ENCODE data around the gene NPC1L1. TPM values are rescaled to one million over a fixed set of nuclear protein-coding genes. Genes with fewer than 3 reads are reported as not detected.

The NPC1L1 gene
- total and polyA plus RNA-seq, 4 experiments from 2014 or later, result 0.19 to 0.23 TPM; not detected in 2

DNA sequence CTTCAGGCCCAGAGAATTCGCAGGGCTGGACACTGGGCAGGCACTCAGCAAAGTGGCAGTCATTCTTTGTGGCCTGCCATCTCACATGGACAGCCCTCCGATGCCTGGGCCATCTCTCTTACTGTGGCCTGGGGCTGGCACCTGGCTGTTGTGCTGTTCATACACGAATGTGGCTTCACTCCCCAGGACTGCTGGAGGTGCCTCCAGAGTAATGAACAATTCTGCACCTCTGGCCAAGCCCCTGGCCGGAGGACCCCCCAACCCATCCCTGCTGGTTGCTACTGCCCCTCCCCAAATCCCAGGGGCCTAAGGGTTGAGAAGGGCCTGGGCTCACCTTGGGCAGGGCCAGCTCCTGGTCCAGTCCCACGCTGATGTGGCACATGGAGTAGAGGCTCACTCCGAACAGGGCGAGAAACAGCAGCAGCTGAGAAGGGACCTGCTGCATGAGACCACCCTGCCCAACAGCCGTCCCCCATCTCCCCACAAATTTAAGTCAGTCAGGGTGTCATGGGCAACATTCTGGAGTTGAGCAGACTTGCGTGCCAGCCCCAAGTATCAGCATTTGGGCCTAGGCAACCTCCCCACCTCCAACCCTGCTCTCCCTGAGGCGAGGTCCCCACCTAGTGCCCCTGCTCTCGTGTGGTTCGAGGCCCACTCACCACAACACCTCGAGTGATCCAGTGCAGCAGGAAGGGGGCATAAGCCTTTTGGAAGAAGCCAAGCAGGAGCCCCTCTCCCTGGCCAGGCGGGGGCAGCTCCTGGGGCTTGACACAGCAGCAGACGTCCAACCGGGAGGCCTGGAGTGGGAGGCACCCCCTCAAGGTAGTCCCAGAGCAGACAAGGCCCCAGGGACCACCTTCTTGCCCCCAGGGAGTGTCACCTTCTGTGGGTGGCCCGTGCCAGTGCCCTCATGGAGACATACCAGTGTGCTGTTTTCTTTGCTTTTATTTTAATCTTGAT lies 9.4 kb downstream of the NPC1L1 start:
- DNase-seq, result no peak
- H3K4me1 ChIP-seq (ENCODE audit: insufficient read depth, low read length), result no peaks in the 10 kb centered on the region
- POLR2A ChIA-PET (ENCODE audit: partially characterized antibody), result no interaction called here
- peak overlapping the region in 2 of 7 donors; percentile 13 to 35 for H3K27ac Mint-ChIP-seq
- no peak overlapping the region for H3K27ac ChIP-seq (ENCODE audit: low read depth, low read length)
- no peak overlapping the region for H3K4me3 Mint-ChIP-seq
- CTCF ChIA-PET (ENCODE audit: partially characterized antibody), result no interaction called here
- no peaks in the 10 kb centered on the region for H3K36me3 ChIP-seq (ENCODE audit: insufficient read depth, low read length)
- no peaks in the 10 kb centered on the region for H3K36me3 Mint-ChIP-seq
- H3K4me1 Mint-ChIP-seq, result peaks cover 0 to 3% (median 0%) of the 10 kb centered on the region in 4 donors
- peaks cover 0 to 2% of the 10 kb centered on the region in 2 donors for H3K27me3 Mint-ChIP-seq
- intact Hi-C loops (cut with micrococcal nuclease), result no loop called here
- H3K4me3 ChIP-seq (ENCODE audit: low read length in 2 of 2), result no peak overlapping the region
- H3K9me3 ChIP-seq (ENCODE audit: control insufficient read depth in 1 of 2, low read length in 2 of 2), result no peaks in the 10 kb centered on the region
- H3K9me3 Mint-ChIP-seq, result peaks cover 0 to 15% (median 3%) of the 10 kb centered on the region in 8 donors
- H3K27me3 ChIP-seq (ENCODE audit: insufficient read depth, low read length), result no peaks in the 10 kb centered on the region

DNA sequence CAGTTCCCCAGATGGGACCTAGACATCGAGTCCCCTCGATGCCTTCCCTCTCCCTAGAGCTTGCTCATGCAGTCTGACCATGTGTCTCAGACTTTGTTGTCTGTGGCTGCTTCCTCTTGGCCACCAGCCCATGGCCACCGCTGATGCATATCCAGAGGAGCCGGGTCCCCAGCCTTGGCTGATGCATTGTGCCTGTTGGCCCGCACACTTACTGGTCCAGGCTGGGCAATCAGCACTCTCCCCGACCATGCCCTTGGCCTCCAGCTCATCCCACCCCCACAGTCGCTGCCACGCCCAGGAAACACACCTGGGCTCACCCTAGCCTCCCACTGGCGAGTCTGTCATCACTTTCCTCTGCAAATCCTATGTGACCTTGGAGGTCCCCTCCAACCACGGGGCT lies 10.1 kb downstream of the NPC1L1 start:
- peaks cover 0 to 19% (median 5%) of the 10 kb centered on the region in 8 donors for H3K9me3 Mint-ChIP-seq
- intact Hi-C loops (cut with micrococcal nuclease), result no loop called here
- no peak for DNase-seq
- H3K36me3 Mint-ChIP-seq, result no peaks in the 10 kb centered on the region
- Histone ChIP-seq H3K27me3 (ENCODE audit: insufficient read depth, low read length) (no peaks in the 10 kb centered on the region), H3K4me3 (ENCODE audit: low read length in 2 of 2) (no peak overlapping the region), H3K36me3 (ENCODE audit: insufficient read depth, low read length) (no peaks in the 10 kb centered on the region), H3K4me1 (ENCODE audit: insufficient read depth, low read length) (no peaks in the 10 kb centered on the region), H3K9me3 (ENCODE audit: control insufficient read depth in 1 of 2, low read length in 2 of 2) (no peaks in the 10 kb centered on the region), H3K27ac (ENCODE audit: low read depth, low read length) (no peak overlapping the region)
- H3K27me3 Mint-ChIP-seq, result peaks cover 0 to 2% of the 10 kb centered on the region in 2 donors
- no peak overlapping the region for H3K4me3 Mint-ChIP-seq
- POLR2A ChIA-PET (ENCODE audit: partially characterized antibody), result no interaction called here
- H3K27ac Mint-ChIP-seq, result peak overlapping the region in 2 of 7 donors; percentile 13 to 35
- CTCF ChIA-PET (ENCODE audit: partially characterized antibody), result no interaction called here
- H3K4me1 Mint-ChIP-seq, result peaks cover 0 to 3% (median 0%) of the 10 kb centered on the region in 4 donors

DNA sequence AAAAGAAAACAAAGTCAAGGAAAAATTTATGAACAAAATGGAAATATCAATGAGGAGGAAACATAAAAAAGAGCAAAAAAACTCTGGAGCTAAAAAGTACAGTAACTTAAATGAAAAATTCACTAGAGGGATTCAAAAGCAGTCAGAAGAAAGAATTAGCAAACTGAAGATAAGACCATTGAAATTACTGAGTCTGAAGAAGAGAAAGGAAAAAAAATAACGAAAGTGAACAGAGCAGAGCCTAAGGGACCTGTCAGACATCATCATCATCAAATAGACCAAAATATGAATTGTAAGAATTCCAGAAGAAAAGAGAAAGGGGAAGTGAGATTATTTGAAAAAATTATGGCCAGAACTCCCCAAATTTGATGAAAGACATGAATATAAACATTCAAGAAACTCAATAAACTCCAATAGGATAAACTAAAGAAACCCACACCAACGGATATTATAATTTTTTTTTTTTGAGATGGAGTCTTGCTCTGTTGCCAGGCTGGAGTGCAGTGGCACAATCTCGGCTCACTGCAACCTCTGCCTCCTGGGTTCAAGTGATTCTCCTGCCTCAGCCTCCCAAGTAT lies 16.2 kb downstream of the NPC1L1 start:
- no peaks in the 10 kb centered on the region for H3K36me3 ChIP-seq (ENCODE audit: insufficient read depth, low read length)
- intact Hi-C loops (cut with micrococcal nuclease), result no loop called here
- no peak overlapping the region for H3K4me3 Mint-ChIP-seq
- H3K27ac Mint-ChIP-seq, result no peak overlapping the region
- no peak overlapping the region for H3K27ac ChIP-seq (ENCODE audit: low read depth, low read length)
- H3K9me3 ChIP-seq (ENCODE audit: control insufficient read depth in 1 of 2, low read length in 2 of 2), result no peaks in the 10 kb centered on the region
- no peak for DNase-seq
- H3K27me3 ChIP-seq (ENCODE audit: insufficient read depth, low read length), result no peaks in the 10 kb centered on the region
- peaks cover 0 to 6% of the 10 kb centered on the region in 2 donors for H3K36me3 Mint-ChIP-seq
- H3K4me1 ChIP-seq (ENCODE audit: insufficient read depth, low read length), result no peaks in the 10 kb centered on the region
- no peak overlapping the region for H3K4me3 ChIP-seq (ENCODE audit: low read length in 2 of 2)
- peaks cover 5 to 48% (median 22%) of the 10 kb centered on the region in 8 donors for H3K9me3 Mint-ChIP-seq
- ChIA-PET POLR2A (ENCODE audit: partially characterized antibody) (no interaction called here), CTCF (ENCODE audit: partially characterized antibody) (interaction anchor here (1.9 kb wide), 1 partner anchor 40 kb away, joined by 4 read pairs; no protein-coding TSS in a partner anchor)
- H3K4me1 Mint-ChIP-seq, result no peaks in the 10 kb centered on the region
- peaks cover 8 to 12% of the 10 kb centered on the region in 2 donors for H3K27me3 Mint-ChIP-seq

DNA sequence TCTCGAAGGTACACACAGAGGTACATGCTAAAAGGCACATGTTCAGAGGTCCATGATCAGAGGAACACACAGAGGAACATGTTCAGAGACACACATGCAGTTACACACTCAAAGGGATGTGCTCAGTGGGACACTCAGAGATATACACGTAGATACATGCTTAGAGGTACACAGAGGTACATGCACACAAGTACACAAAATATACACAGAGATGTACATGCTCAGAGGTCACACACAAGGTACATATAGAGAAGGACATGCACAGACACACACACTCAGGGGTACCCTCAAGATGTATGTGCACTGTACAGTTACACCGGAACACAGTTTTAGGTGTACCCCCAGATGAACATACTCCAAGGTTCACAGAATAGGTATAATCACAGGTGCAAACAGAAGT lies 18.8 kb downstream of the NPC1L1 start:
- peaks cover 5 to 41% (median 22%) of the 10 kb centered on the region in 8 donors for H3K9me3 Mint-ChIP-seq
- H3K27me3 ChIP-seq (ENCODE audit: insufficient read depth, low read length), result no peaks in the 10 kb centered on the region
- no peaks in the 10 kb centered on the region for H3K4me1 ChIP-seq (ENCODE audit: insufficient read depth, low read length)
- CTCF ChIA-PET (ENCODE audit: partially characterized antibody), result no interaction called here
- peaks cover 0 to 6% of the 10 kb centered on the region in 2 donors for H3K36me3 Mint-ChIP-seq
- H3K4me3 Mint-ChIP-seq, result no peak overlapping the region
- H3K4me3 ChIP-seq (ENCODE audit: low read length in 2 of 2), result no peak overlapping the region
- H3K27ac Mint-ChIP-seq, result no peak overlapping the region
- H3K27ac ChIP-seq (ENCODE audit: low read depth, low read length), result no peak overlapping the region
- no peaks in the 10 kb centered on the region for H3K9me3 ChIP-seq (ENCODE audit: control insufficient read depth in 1 of 2, low read length in 2 of 2)
- DNase-seq, result no peak
- POLR2A ChIA-PET (ENCODE audit: partially characterized antibody), result no interaction called here
- intact Hi-C loops (cut with micrococcal nuclease), result no loop called here
- H3K4me1 Mint-ChIP-seq, result no peaks in the 10 kb centered on the region
- H3K36me3 ChIP-seq (ENCODE audit: insufficient read depth, low read length), result no peaks in the 10 kb centered on the region
- H3K27me3 Mint-ChIP-seq, result peaks cover 8 to 12% of the 10 kb centered on the region in 2 donors

DNA sequence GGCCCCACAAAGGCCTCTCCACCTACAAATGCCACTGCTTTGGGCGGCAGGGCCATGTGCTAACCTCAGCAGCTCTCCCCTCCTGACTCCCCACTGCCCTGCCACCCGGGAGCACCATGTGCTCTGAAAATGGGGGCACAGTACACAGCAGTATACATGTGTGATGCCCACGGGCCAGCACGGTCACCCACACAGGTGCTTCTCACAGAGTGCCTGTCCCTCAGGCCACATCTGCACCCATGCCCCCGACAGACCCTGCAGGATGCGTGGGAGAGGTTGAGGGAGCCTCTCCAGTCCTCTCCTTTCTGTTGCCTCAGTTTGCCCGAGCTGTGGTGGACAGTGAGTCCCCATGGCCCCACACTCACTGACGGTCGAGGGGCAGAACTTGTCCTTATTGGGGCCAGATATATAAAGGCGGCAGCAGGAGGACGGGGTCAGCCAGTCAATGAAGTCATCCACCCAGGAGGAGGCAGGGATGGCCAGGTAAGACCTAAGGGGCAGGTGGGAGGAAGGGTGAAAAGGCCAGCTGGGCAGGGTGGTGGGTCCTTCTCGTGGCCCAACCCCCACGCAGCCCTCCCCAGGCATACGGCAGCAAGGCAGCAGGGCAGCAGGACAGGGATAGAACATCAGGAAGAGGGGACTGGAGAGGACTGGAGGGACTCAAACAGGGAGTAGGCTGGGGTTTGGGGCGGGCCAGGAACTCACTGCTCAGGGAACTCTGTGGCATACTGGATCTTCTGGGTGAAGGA lies 19.6 kb downstream of the NPC1L1 start:
- ChIA-PET CTCF (ENCODE audit: partially characterized antibody) (no interaction called here), POLR2A (ENCODE audit: partially characterized antibody) (no interaction called here)
- Histone ChIP-seq H3K4me1 (ENCODE audit: insufficient read depth, low read length) (no peaks in the 10 kb centered on the region), H3K27ac (ENCODE audit: low read depth, low read length) (no peak overlapping the region), H3K4me3 (ENCODE audit: low read length in 2 of 2) (no peak overlapping the region), H3K36me3 (ENCODE audit: insufficient read depth, low read length) (no peaks in the 10 kb centered on the region), H3K9me3 (ENCODE audit: control insufficient read depth in 1 of 2, low read length in 2 of 2) (no peaks in the 10 kb centered on the region), H3K27me3 (ENCODE audit: insufficient read depth, low read length) (no peaks in the 10 kb centered on the region)
- peaks cover 0 to 6% of the 10 kb centered on the region in 2 donors for H3K36me3 Mint-ChIP-seq
- DNase-seq, result no peak
- peaks cover 8 to 12% of the 10 kb centered on the region in 2 donors for H3K27me3 Mint-ChIP-seq
- no peaks in the 10 kb centered on the region for H3K4me1 Mint-ChIP-seq
- peak overlapping the region in 1 of 8 donors; percentile 42 for H3K4me3 Mint-ChIP-seq
- H3K9me3 Mint-ChIP-seq, result peaks cover 5 to 35% (median 19%) of the 10 kb centered on the region in 8 donors
- intact Hi-C loops (cut with micrococcal nuclease), result no loop called here
- no peak overlapping the region for H3K27ac Mint-ChIP-seq

DNA sequence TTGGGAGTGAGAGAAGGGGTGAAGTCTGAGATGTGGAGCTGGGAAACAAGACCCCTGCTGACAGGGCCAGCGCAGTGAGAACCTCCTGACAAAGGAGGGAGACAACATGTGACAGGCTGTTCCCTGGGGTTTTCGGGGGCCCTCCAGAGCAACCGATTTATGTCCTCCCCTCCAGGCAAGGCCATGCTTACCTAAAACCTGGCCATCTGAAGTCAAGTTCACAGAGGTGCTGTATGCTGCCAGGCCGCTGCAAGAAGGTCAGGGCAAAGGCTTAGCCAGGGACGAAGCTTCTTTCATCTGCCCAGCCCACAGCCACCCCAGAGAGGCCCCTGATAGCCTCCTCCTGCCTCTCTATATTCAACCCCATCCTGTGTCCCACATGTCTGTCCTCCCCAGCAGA lies 20.6 kb downstream of the NPC1L1 start:
- H3K36me3 Mint-ChIP-seq, result peaks cover 0 to 6% of the 10 kb centered on the region in 2 donors
- DNase-seq, result no peak
- H3K4me3 Mint-ChIP-seq, result no peak overlapping the region
- H3K27ac ChIP-seq (ENCODE audit: low read depth, low read length), result no peak overlapping the region
- no peak overlapping the region for H3K4me3 ChIP-seq (ENCODE audit: low read length in 2 of 2)
- ChIA-PET CTCF (ENCODE audit: partially characterized antibody) (no interaction called here), POLR2A (ENCODE audit: partially characterized antibody) (no interaction called here)
- intact Hi-C loops (cut with micrococcal nuclease), result no loop called here
- H3K27me3 Mint-ChIP-seq, result peaks cover 8 to 12% of the 10 kb centered on the region in 2 donors
- H3K4me1 ChIP-seq (ENCODE audit: insufficient read depth, low read length), result no peaks in the 10 kb centered on the region
- H3K27me3 ChIP-seq (ENCODE audit: insufficient read depth, low read length), result no peaks in the 10 kb centered on the region
- H3K9me3 Mint-ChIP-seq, result peaks cover 5 to 27% (median 15%) of the 10 kb centered on the region in 8 donors
- no peaks in the 10 kb centered on the region for H3K4me1 Mint-ChIP-seq
- H3K27ac Mint-ChIP-seq, result no peak overlapping the region
- no peaks in the 10 kb centered on the region for H3K9me3 ChIP-seq (ENCODE audit: control insufficient read depth in 1 of 2, low read length in 2 of 2)
- H3K36me3 ChIP-seq (ENCODE audit: insufficient read depth, low read length), result no peaks in the 10 kb centered on the region

DNA sequence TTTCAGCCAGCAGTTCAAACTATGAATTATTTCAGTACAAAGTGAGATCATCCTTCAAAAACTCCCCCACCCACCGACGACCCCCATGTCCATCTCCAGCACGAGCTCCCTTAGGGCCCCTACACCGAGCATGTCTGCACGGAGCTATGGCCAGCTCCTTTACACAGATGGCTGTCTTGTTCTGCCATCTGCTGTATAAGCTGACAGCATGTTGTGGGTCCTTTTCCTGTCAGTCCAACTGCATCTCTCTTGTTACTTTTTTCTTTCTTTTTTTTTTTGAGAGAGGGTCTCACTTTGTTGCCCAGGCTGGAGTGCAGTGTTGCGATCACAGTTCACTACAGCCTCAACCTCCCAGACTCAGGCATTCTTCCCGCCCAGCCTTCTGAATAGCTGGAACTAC lies 21.6 kb downstream of the NPC1L1 start:
- Mint-ChIP-seq H3K36me3 (no peaks in the 10 kb centered on the region), H3K9me3 (peaks cover 5 to 19% (median 8%) of the 10 kb centered on the region in 8 donors), H3K27me3 (peaks cover 8 to 12% of the 10 kb centered on the region in 2 donors), H3K4me1 (no peaks in the 10 kb centered on the region), H3K27ac (no peak overlapping the region), H3K4me3 (no peak overlapping the region)
- DNase-seq, result no peak
- Histone ChIP-seq H3K27me3 (ENCODE audit: insufficient read depth, low read length) (no peaks in the 10 kb centered on the region), H3K36me3 (ENCODE audit: insufficient read depth, low read length) (no peaks in the 10 kb centered on the region), H3K4me1 (ENCODE audit: insufficient read depth, low read length) (no peaks in the 10 kb centered on the region), H3K27ac (ENCODE audit: low read depth, low read length) (no peak overlapping the region), H3K9me3 (ENCODE audit: control insufficient read depth in 1 of 2, low read length in 2 of 2) (no peaks in the 10 kb centered on the region), H3K4me3 (ENCODE audit: low read length in 2 of 2) (no peak overlapping the region)
- intact Hi-C loops (cut with micrococcal nuclease), result no loop called here
- CTCF ChIA-PET (ENCODE audit: partially characterized antibody), result no interaction called here
- POLR2A ChIA-PET (ENCODE audit: partially characterized antibody), result no interaction called here

Measured in CD4-positive, alpha-beta memory T cell (primary cell).